ENCODE results near the gene CCDC192. TPM values are rescaled to one million over a fixed set of nuclear protein-coding genes. Genes with fewer than 3 reads are reported as not detected.

Gene CCDC192
- total RNA-seq, 4 donors from 2014 or later = 0.35 to 1.3 TPM; not detected in 2

- Histone ChIP-seq H3K27me3 (no peaks in the 10 kb centered on the region), H3K4me1 (peaks cover 0 to 7% of the 10 kb centered on the region in 2 donors), H3K4me3 (no peak overlapping the region), H3K36me3 (no peaks in the 10 kb centered on the region), H3K27ac (no peak overlapping the region), H3K9me3 (no peaks in the 10 kb centered on the region)
- intact Hi-C loops (cut with DNase I; ENCODE audit: low total_unique reads) = no loop called here
- TF ChIP-seq POLR2A (IDR thresholded peaks at IDR 0.05) = no peak
- TF ChIP-seq CTCF (IDR thresholded peaks at IDR 0.05) = no peak
- DNase-seq = peak; percentile 18 to 36
Measured at GRCh38 chr5:127957183-127957582, 254.0 kb downstream of the CCDC192 start.

DNA sequence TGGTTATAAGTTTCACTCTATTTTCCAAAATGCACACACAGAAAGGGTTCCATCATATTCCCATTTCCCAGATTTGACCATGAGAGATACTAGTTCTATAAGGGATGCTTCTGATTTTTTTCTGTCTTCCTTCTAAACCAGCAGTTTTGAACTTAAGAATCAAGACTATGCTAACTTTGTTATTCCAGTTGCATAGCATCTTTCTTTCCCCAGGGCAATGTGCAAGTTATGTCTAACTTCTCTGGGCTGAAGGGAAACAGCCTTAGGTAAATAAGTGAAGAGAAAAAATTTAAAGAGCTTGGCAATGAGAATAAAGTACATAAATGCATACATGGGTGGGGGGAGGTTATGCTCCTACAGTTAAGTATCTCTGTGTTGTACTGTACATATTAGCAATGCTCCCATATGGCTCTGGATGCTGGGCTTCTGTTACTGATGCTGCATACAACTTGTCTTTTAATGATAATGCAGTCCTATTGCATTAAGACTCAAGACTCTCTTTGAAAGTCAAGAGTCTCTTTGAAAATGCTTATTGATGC, 254.6 kb downstream of the CCDC192 start:
- H3K36me3 ChIP-seq = no peaks in the 10 kb centered on the region
- TF ChIP-seq POLR2A (IDR thresholded peaks at IDR 0.05) (no peak), CTCF (IDR thresholded peaks at IDR 0.05) (no peak)
- H3K27ac ChIP-seq = no peak overlapping the region
- no peaks in the 10 kb centered on the region for H3K27me3 ChIP-seq
- intact Hi-C loops (cut with DNase I; ENCODE audit: low total_unique reads) = no loop called here
- H3K9me3 ChIP-seq = no peaks in the 10 kb centered on the region
- H3K4me1 ChIP-seq = peaks cover 0 to 7% of the 10 kb centered on the region in 2 donors
- H3K4me3 ChIP-seq = no peak overlapping the region
- DNase-seq = no peak

- Histone ChIP-seq H3K27me3 (no peaks in the 10 kb centered on the region), H3K27ac (no peak overlapping the region), H3K36me3 (no peaks in the 10 kb centered on the region), H3K4me3 (no peak overlapping the region), H3K9me3 (no peaks in the 10 kb centered on the region), H3K4me1 (peaks cover 0 to 7% of the 10 kb centered on the region in 2 donors)
- DNase-seq = no peak
- intact Hi-C loops (cut with DNase I; ENCODE audit: low total_unique reads) = no loop called here
- TF ChIP-seq CTCF (IDR thresholded peaks at IDR 0.05) = no peak
- no peak for TF ChIP-seq POLR2A (IDR thresholded peaks at IDR 0.05)
Measured at GRCh38 chr5:127958421-127959011, 255.3 kb downstream of the CCDC192 start.

GRCh38 chr5:127959152-127959764, 256.1 kb downstream of the CCDC192 start:
- intact Hi-C loops (cut with DNase I; ENCODE audit: low total_unique reads) = no loop called here
- no peak overlapping the region for H3K27ac ChIP-seq
- no peaks in the 10 kb centered on the region for H3K27me3 ChIP-seq
- DNase-seq = peak; percentile 54 to 66
- H3K36me3 ChIP-seq = no peaks in the 10 kb centered on the region
- H3K4me1 ChIP-seq = peaks cover 0 to 7% of the 10 kb centered on the region in 2 donors
- TF ChIP-seq CTCF (IDR thresholded peaks at IDR 0.05) (no peak), POLR2A (IDR thresholded peaks at IDR 0.05) (no peak)
- H3K4me3 ChIP-seq = no peak overlapping the region
- H3K9me3 ChIP-seq = no peaks in the 10 kb centered on the region

GRCh38 chr5:127960270-127960691, 257.1 kb downstream of the CCDC192 start:
- no peak for DNase-seq
- Histone ChIP-seq H3K4me1 (peaks cover 0 to 7% of the 10 kb centered on the region in 2 donors), H3K27me3 (no peaks in the 10 kb centered on the region), H3K4me3 (no peak overlapping the region), H3K36me3 (no peaks in the 10 kb centered on the region), H3K27ac (no peak overlapping the region), H3K9me3 (no peaks in the 10 kb centered on the region)
- intact Hi-C loops (cut with DNase I; ENCODE audit: low total_unique reads) = no loop called here
- TF ChIP-seq CTCF (IDR thresholded peaks at IDR 0.05) = no peak
- no peak for TF ChIP-seq POLR2A (IDR thresholded peaks at IDR 0.05)
